Measurements from ENCODE around the gene TRERF1.

- TF ChIP-seq, protein P1, sequence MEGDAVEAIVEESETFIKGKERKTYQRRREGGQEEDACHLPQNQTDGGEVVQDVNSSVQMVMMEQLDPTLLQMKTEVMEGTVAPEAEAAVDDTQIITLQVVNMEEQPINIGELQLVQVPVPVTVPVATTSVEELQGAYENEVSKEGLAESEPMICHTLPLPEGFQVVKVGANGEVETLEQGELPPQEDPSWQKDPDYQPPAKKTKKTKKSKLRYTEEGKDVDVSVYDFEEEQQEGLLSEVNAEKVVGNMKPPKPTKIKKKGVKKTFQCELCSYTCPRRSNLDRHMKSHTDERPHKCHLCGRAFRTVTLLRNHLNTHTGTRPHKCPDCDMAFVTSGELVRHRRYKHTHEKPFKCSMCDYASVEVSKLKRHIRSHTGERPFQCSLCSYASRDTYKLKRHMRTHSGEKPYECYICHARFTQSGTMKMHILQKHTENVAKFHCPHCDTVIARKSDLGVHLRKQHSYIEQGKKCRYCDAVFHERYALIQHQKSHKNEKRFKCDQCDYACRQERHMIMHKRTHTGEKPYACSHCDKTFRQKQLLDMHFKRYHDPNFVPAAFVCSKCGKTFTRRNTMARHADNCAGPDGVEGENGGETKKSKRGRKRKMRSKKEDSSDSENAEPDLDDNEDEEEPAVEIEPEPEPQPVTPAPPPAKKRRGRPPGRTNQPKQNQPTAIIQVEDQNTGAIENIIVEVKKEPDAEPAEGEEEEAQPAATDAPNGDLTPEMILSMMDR (IDR thresholded peaks at IDR 0.05; ENCODE audit: low read length), result no peak
- TF ChIP-seq EZH2 (IDR thresholded peaks at IDR 0.05; ENCODE audit: borderline replicate concordance, low read length), result no peak
These were observed 21.9 kb downstream of the TRERF1 start for GRCh38 chr6:42429836-42430235.

All from OCI-LY1 (cell line).